GM12873 (cell line): ENCODE measurements around the gene ARIH2.

ENCODE experiments used
- TF ChIP-seq, protein P1 (sequence below): IDR thresholded peaks from 2 replicates; pipeline ENCODE4 v1.5.1; 2012; ENCODE audit warnings: low read depth, mild to moderate bottlenecking, moderate library complexity, low read length, control low read depth; ENCODE audit not compliant: insufficient read depth; ENCODE audit errors: missing control alignments

Gene ARIH2

DNA sequence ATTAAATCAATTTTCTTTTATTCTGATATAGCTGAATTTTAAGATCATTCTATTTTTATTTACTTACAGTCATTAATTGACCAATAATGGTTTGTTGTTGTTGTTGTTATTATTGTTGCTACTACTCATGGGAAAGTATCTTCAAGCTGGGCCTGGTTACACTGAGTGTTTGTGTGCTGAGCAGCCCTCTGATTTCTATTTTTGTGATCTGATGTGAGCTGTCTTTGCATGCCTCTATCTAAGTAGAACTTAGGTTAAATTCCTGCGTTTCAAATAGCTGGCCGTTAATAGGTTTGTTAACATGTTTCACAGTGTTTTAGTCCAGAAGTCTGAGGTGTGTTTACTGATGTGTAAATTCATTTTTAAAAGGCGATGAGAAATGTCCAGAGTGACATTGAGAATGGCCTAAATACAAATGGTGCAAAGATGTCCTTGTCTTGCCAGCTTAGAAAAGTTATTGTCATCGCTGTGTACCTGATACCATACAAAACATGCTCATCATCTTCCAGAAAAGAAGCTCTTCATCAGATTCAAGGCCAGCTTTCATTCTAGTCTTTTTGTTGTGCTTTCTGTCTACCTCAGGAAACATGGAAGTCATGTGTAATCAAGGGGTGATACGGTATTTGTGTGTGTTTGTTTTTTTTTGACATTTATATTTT is 15.8 kb downstream of the ARIH2 start:
- TF ChIP-seq, protein P1, sequence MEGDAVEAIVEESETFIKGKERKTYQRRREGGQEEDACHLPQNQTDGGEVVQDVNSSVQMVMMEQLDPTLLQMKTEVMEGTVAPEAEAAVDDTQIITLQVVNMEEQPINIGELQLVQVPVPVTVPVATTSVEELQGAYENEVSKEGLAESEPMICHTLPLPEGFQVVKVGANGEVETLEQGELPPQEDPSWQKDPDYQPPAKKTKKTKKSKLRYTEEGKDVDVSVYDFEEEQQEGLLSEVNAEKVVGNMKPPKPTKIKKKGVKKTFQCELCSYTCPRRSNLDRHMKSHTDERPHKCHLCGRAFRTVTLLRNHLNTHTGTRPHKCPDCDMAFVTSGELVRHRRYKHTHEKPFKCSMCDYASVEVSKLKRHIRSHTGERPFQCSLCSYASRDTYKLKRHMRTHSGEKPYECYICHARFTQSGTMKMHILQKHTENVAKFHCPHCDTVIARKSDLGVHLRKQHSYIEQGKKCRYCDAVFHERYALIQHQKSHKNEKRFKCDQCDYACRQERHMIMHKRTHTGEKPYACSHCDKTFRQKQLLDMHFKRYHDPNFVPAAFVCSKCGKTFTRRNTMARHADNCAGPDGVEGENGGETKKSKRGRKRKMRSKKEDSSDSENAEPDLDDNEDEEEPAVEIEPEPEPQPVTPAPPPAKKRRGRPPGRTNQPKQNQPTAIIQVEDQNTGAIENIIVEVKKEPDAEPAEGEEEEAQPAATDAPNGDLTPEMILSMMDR, result no peak

DNA sequence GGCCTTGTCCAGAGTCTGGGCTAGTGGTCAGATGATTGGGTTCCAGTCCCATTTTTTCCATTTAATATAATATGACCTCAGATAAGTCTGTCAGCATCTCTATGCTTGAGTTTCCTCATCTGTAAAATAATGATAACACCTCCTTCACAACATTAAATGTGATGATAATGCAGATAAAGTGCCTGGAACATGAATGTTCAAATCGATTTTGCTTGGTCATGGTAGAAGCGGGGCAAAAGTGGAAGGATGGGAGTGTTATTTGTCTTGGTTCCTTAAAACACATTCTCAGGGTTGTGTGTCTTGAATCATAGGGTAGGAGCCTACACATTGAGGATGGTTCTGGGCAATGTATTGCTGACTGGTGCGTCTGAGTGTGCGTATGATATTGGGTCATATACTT is 16.9 kb downstream of the ARIH2 start:
- TF ChIP-seq, protein P1, result no peak

DNA sequence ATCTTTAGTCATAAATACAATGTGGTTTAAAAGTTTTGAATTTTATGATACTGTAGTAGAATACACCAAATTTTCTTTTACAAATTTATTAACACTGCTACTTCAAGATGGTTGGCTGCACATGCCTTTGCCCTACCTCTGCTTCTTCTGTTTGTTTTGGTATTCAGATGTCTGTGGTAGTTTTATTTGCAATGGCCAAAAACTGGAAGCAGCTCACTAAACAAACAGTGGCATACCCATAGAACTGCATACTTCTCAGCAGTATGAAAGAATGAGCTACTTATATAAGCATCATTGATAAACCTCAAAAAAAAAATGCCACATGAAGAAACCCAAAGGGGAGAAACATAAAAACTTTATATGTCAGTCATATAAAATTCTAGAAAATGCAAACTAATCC is 19.5 kb downstream of the ARIH2 start:
- TF ChIP-seq, protein P1, result no peak

DNA sequence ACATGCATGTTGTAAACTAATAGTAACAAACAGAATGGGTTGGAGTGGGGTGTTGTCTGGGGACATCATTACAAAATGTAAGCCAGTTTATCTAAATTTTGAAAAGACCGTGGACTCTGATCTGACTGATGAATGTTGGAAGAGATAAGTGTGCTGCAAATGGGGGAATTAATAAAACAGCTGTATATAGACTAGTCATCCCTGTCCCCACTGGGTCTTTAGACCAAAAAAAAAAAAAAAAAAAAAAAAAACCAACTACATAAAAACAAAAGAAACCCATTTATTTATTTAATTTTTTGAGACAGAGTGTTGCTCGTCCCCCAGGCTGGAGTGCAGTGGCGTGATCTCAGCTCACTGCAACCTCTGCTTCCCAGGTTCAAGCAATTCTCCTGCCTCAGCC is 20.0 kb downstream of the ARIH2 start:
- TF ChIP-seq, protein P1, result no peak

DNA sequence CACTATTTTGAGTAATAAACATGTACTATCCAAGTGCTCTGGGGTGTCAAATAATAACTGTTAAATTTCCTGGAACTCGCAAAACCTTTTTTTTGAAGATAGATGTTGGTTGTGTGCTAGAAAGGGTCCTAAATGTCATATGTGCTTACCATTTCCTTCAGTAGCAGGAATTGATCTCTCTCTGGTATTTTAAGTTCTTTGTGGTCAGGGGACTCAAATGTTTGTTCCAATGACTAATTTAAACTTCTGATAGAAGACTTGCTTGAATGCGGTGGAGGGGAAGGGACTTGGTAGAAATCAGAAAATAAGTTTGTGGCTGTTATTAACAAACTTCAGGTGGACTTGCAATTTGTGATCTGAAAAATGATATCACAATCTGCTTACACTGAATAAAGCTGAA is 26.8 kb downstream of the ARIH2 start:
- TF ChIP-seq, protein P1, result no peak

DNA sequence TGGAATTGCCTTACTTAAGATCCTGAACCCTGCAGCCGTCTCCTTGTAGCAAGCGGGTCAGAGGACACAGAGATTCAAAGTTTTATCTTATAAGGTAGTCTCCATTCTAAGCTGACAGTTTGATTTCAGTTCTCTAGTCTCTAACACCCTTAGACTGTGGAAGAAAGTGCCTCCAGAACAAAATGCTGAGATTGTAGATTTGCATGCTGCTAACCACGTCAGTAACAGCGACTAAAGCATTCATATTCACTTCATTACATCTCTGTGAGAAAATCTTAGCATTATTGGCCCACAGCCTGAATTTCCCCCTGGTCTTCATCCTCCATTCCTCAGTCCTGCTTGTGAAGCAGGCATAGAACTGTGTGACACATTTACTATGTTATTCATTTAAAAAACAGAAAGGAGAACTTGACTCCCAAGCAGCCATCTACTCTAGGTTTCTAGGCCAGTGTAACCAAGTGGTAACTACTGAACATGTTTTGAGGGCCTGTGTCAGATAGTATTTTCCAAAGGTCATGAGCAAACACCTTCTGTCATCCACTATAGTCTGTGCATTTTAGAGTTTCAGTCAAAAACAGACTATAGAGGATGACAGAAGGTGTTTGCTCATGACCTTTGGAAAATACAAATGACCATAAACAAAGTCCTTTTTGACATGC is 27.4 kb downstream of the ARIH2 start:
- TF ChIP-seq, protein P1, result no peak

DNA sequence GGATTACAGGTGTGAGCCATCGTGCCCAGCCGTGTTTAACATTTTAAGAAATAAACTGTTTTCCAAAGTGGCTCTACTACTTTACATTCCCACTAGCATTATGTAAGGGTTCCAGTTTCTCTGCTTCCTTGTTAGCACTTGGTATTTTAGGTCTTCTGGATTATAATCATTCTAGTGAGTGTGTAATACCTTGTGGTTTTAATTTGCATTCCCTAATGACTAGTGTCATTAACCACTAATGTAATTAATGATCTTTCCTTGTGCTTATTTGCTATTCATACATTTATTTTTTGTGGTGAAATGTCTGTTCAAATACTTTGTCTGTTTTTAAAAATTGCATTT is 30.7 kb downstream of the ARIH2 start:
- TF ChIP-seq, protein P1, result no peak
